ENCODE measurements around the gene GYS1.

DNA sequence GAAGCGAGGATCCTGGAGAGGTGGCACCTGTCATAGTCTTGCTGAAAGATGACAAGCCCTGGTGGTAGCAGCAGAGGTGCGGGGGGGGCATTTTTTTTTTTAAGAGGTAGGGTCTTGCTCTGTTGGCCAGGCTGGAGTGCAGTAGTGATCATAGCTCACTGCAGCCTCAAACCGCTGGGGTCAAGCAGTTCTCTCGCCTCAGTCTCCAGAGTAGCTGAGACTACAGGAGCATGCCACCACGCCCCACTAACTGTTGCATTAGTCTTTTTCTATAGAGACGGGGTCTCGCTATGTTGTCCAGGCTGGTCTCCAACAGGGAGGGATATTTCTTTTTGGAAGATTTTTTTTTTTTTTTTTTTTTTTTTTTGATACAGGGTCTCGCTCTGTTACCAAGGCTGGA, 35.1 kb downstream of the GYS1 start:
- TF ChIP-seq CTCF (conservative IDR thresholded peaks at IDR 0.05; ENCODE audit: low read depth, low read length), result no peak
- no peak for TF ChIP-seq EZH2phosphoT487 (IDR thresholded peaks at IDR 0.05; ENCODE audit: borderline replicate concordance, low read length)

Data from PC-3 (cell line).